Measurements from ENCODE around the gene TNFAIP3. TPM values are rescaled to one million over a fixed set of nuclear protein-coding genes. Genes with fewer than 3 reads are reported as not detected.

Gene TNFAIP3
- total RNA-seq, 4 donors from 2014 or later, result 21.6 to 48.4 (median 32.8) TPM

- no peak for TF ChIP-seq POLR2A (IDR thresholded peaks at IDR 0.05)
- no peak for TF ChIP-seq EP300 (IDR thresholded peaks at IDR 0.05)
- no peak for TF ChIP-seq CTCF (IDR thresholded peaks at IDR 0.05)
Observed at GRCh38 chr6:137903274-137903932, 36.3 kb downstream of the TNFAIP3 start.

GRCh38 chr6:137903933-137904821 lies 37.1 kb downstream of the TNFAIP3 start:
- Histone ChIP-seq H3K4me3 (no peak overlapping the region), H3K27me3 (no peaks in the 10 kb centered on the region), H3K36me3 (no peaks in the 10 kb centered on the region), H3K4me1 (peaks cover 0 to 11% (median 5%) of the 10 kb centered on the region in 4 donors), H3K9me3 (no peaks in the 10 kb centered on the region), H3K27ac (no peak overlapping the region)
- no peak for DNase-seq (ENCODE audit: low spot score in 2 of 2)
- 91 to 92% methylated on average over 12 of the region's 12 CpGs for WGBS, 2 donors
- TF ChIP-seq CTCF (IDR thresholded peaks at IDR 0.05) (no peak), POLR2A (IDR thresholded peaks at IDR 0.05) (no peak), EP300 (IDR thresholded peaks at IDR 0.05) (no peak)

More at GRCh38 chr6:137903274-137903932, 36.3 kb downstream of the TNFAIP3 start:
- Histone ChIP-seq H3K4me1 (peaks cover 0 to 11% (median 5%) of the 10 kb centered on the region in 4 donors), H3K4me3 (no peak overlapping the region), H3K27ac (no peak overlapping the region), H3K36me3 (no peaks in the 10 kb centered on the region), H3K9me3 (no peaks in the 10 kb centered on the region), H3K27me3 (no peaks in the 10 kb centered on the region)
- 53 to 66% methylated on average over 7 of the region's 7 CpGs for WGBS, 2 donors
- DNase-seq (ENCODE audit: low spot score in 2 of 2), result no peak

GRCh38 chr6:137904822-137905617 lies 38.0 kb downstream of the TNFAIP3 start:
- H3K4me1 ChIP-seq, result peaks cover 0 to 11% (median 5%) of the 10 kb centered on the region in 4 donors
- WGBS, 2 donors, result 19 to 20% methylated on average over 11 of the region's 11 CpGs
- H3K4me3 ChIP-seq, result peak overlapping the region in 1 of 4 donors; percentile 28
- H3K9me3 ChIP-seq, result no peaks in the 10 kb centered on the region
- no peaks in the 10 kb centered on the region for H3K27me3 ChIP-seq
- no peak overlapping the region for H3K27ac ChIP-seq
- no peak for DNase-seq (ENCODE audit: low spot score in 2 of 2)
- TF ChIP-seq EP300 (IDR thresholded peaks at IDR 0.05), result no peak
- no peaks in the 10 kb centered on the region for H3K36me3 ChIP-seq

- H3K36me3 ChIP-seq, result no peaks in the 10 kb centered on the region
- no peaks in the 10 kb centered on the region for H3K27me3 ChIP-seq
- WGBS, 2 donors, result 75 to 87% methylated on average over 1 of the region's 1 CpG
- TF ChIP-seq EP300 (IDR thresholded peaks at IDR 0.05), result no peak
- TF ChIP-seq POLR2A (IDR thresholded peaks at IDR 0.05), result no peak
- TF ChIP-seq CTCF (IDR thresholded peaks at IDR 0.05), result no peak
- peaks cover 0 to 11% (median 5%) of the 10 kb centered on the region in 4 donors for H3K4me1 ChIP-seq
- no peak for DNase-seq (ENCODE audit: low spot score in 2 of 2)
- no peak overlapping the region for H3K4me3 ChIP-seq
- no peaks in the 10 kb centered on the region for H3K9me3 ChIP-seq
- H3K27ac ChIP-seq, result no peak overlapping the region
Observed at GRCh38 chr6:137906020-137906472, 39.0 kb downstream of the TNFAIP3 start.

GRCh38 chr6:137907170-137907569 lies 40.1 kb downstream of the TNFAIP3 start:
- no peaks in the 10 kb centered on the region for H3K36me3 ChIP-seq
- 81 to 89% methylated on average over 2 of the region's 2 CpGs for WGBS, 2 donors
- H3K4me3 ChIP-seq, result no peak overlapping the region
- DNase-seq (ENCODE audit: low spot score in 2 of 2), result no peak
- no peak for TF ChIP-seq CTCF (IDR thresholded peaks at IDR 0.05)
- no peak for TF ChIP-seq EP300 (IDR thresholded peaks at IDR 0.05)
- no peak for TF ChIP-seq POLR2A (IDR thresholded peaks at IDR 0.05)
- H3K27me3 ChIP-seq, result no peaks in the 10 kb centered on the region
- peaks cover 0 to 11% (median 5%) of the 10 kb centered on the region in 4 donors for H3K4me1 ChIP-seq
- no peaks in the 10 kb centered on the region for H3K9me3 ChIP-seq
- H3K27ac ChIP-seq, result no peak overlapping the region

Data from tibial nerve (tissue), 4 donors.